MCF 10A (cell line): ENCODE measurements around the gene SNRPB2. TPM values are rescaled to one million over a fixed set of nuclear protein-coding genes. Genes with fewer than 3 reads are reported as not detected.

Source experiments
- Bru-seq: library from RNA; stranded (reverse); fragments of 400-500 nt; gene quantifications from one replicate; lab custom pipeline; 2021; lab: Mats Ljungman, UMichigan
- BruChase-seq, 2 experiments: library from RNA; stranded (reverse); fragments of 400-500 nt; gene quantifications; one replicate each; lab custom pipeline; 2021; lab: Mats Ljungman, UMichigan
- BruUV-seq: library from RNA; stranded (reverse); fragments of 400-500 nt; replicated peaks from 2 replicates; lab custom pipeline; 2021; lab: Mats Ljungman, UMichigan
- CTCF ChIA-PET: fragments of 300-600 bp; sonication (Branson Sonifier 250); formaldehyde crosslinking; extraction: SDS; loops from one replicate; lab custom pipeline; 2021; ENCODE audit warnings: antibody characterized with exemption, inconsistent platforms; lab: Yijun Ruan, JAX
- POLR2A ChIA-PET: fragments of 300-600, 350-650 bp; sonication (Branson Sonifier 250); formaldehyde crosslinking; extraction: SDS; loops from one replicate; lab custom pipeline; 2020; ENCODE audit warnings: antibody characterized with exemption, inconsistent platforms; lab: Yijun Ruan, JAX
- DNase-seq: peaks from one replicate; pipeline ENCODE4 v3.0.0-alpha.2; 2018; ENCODE audit not compliant: unreplicated experiment
- H3K27ac Mint-ChIP-seq: one replicate; pipeline ENCODE4 v1.8.0; 2022; ENCODE audit warnings: mild to moderate bottlenecking, low read depth, mixed read lengths; ENCODE audit not compliant: unreplicated experiment
- H3K27me3 Mint-ChIP-seq: one replicate; pipeline ENCODE4 v1.8.0; 2022; ENCODE audit warnings: mixed read lengths; ENCODE audit not compliant: insufficient read depth, unreplicated experiment
- H3K36me3 Mint-ChIP-seq: one replicate; pipeline ENCODE4 v1.8.0; 2022; ENCODE audit warnings: mild to moderate bottlenecking, moderate library complexity, mixed read lengths; ENCODE audit not compliant: insufficient read depth, unreplicated experiment
- H3K4me1 Mint-ChIP-seq: one replicate; pipeline ENCODE4 v1.8.0; 2022; ENCODE audit warnings: mixed read lengths; ENCODE audit not compliant: insufficient read depth, unreplicated experiment
- H3K4me3 Mint-ChIP-seq: one replicate; pipeline ENCODE4 v1.8.0; 2022; ENCODE audit warnings: mild to moderate bottlenecking, moderate library complexity, mixed read lengths; ENCODE audit not compliant: unreplicated experiment
- H3K9me3 Mint-ChIP-seq: one replicate; pipeline ENCODE4 v1.8.0; 2022; ENCODE audit warnings: mixed read lengths; ENCODE audit not compliant: unreplicated experiment
- CTCF ChIP-seq: fragments of 200-600 bp; IDR thresholded peaks from one replicate; pipeline ENCODE4 v1.8.0; 2022; ENCODE audit warnings: antibody characterized with exemption, mild to moderate bottlenecking; ENCODE audit not compliant: unreplicated experiment
- intact Hi-C: fragments of 100-400 bp; cut with micrococcal nuclease; formaldehyde crosslinking; loops from 2 replicates; pipeline ENCODE4 v1.14.1; 2022
- long read RNA-seq: library from polyadenylated mRNA; stranded (forward); transcript quantifications from one replicate; pipeline ENCODE4 v2.0.0, GENCODE V29; 2022
- total RNA-seq: library from RNA; stranded (reverse); gene quantifications from 2 replicates; pipeline ENCODE4 v1.2.3, GENCODE V29; 2022

SNRPB2 gene
- total RNA-seq = 57.7 and 74.3 TPM in 2 replicates
- percentile 94 among the genes with signal in this experiment for Bru-seq, nascent RNA
- percentile 97 among the genes with signal in this experiment for BruChase-seq, experiment 1, labeled RNA remaining after a 6-hour chase
- BruChase-seq, experiment 2, labeled RNA remaining after a 2-hour chase = percentile 94 among the genes with signal in this experiment
- long read RNA-seq, transcript SNRPB2-202 (7 exons, 1,588 nt) = minor isoform, 41 of 154 reads
- long read RNA-seq, transcript SNRPB2-201 (7 exons, 2,452 nt) = major isoform, 76 of 154 reads
- long read RNA-seq, partial matches to known transcripts = 28 of 154 reads
- long read RNA-seq, other reads (novel, unspliced or antisense) = 9 of 154 reads

GRCh38 chr20:16729565-16730460, at the start of gene SNRPB2:
TSS of gene SNRPB2 (plus strand) at chr20:16730026. CDS start at chr20:16731703, 1,677 bp downstream.
- CTCF ChIA-PET = interaction anchor here (0.7 to 2.2 kb wide), 7 partner anchors 20 to 701 kb away, joined by 3 to 8 read pairs (median 4); no protein-coding TSS in a partner anchor
- Mint-ChIP-seq H3K27ac (peak within 1 kb of the TSS; percentile 100), H3K9me3 (no peaks in the 10 kb centered on the region), H3K27me3 (peaks cover 21% of the 10 kb centered on the region), H3K4me1 (peaks cover 16% of the 10 kb centered on the region), H3K4me3 (peak within 1 kb of the TSS; percentile 100), H3K36me3 (peaks cover 24% of the 10 kb centered on the region)
- POLR2A ChIA-PET = interaction anchor here (0.7 to 2.9 kb wide), 11 partner anchors 11 to 1690 kb away, joined by 3 to 12 read pairs (median 3); partner anchors contain the start of gene KIF16B
- intact Hi-C loops = loop anchor here (2.0 kb wide), 2 partner anchors 149 to 201 kb away; no protein-coding TSS in a partner anchor
- no peak for TF ChIP-seq CTCF
- BruUV-seq = TSS peak; percentile 64
- DNase-seq = peak; percentile 93

GRCh38 chr20:16684416-16684815, 45.4 kb upstream of the SNRPB2 start:
- BruUV-seq = no TSS peak
- Mint-ChIP-seq H3K9me3 (no peaks in the 10 kb centered on the region), H3K4me3 (no peak overlapping the region), H3K4me1 (no peaks in the 10 kb centered on the region), H3K27ac (no peak overlapping the region), H3K36me3 (no peaks in the 10 kb centered on the region), H3K27me3 (no peaks in the 10 kb centered on the region)
- intact Hi-C loops = no loop called here
- TF ChIP-seq CTCF = no peak
- no peak for DNase-seq
- ChIA-PET POLR2A (interaction anchor here (0.6 kb wide), 1 partner anchor 1556 kb away, joined by 3 read pairs; no protein-coding TSS in a partner anchor), CTCF (interaction anchor here (0.8 kb wide), 1 partner anchor 11 kb away, joined by 3 read pairs; no protein-coding TSS in a partner anchor)

- no TSS peak for BruUV-seq
- H3K4me1 Mint-ChIP-seq = no peaks in the 10 kb centered on the region
- H3K4me3 Mint-ChIP-seq = no peak overlapping the region
- H3K27me3 Mint-ChIP-seq = no peaks in the 10 kb centered on the region
- H3K9me3 Mint-ChIP-seq = no peaks in the 10 kb centered on the region
- TF ChIP-seq CTCF = no peak
- CTCF ChIA-PET = no interaction called here
- POLR2A ChIA-PET = no interaction called here
- H3K36me3 Mint-ChIP-seq = no peaks in the 10 kb centered on the region
- no peak overlapping the region for H3K27ac Mint-ChIP-seq
- no peak for DNase-seq
- intact Hi-C loops = no loop called here
Observed at GRCh38 chr20:16689906-16690305, 39.9 kb upstream of the SNRPB2 start.
